Muscle layer of colon (tissue), 2 donors: Measurements from ENCODE around the gene SYNGR2.

Source experiments
- H3K27ac ChIP-seq: one replicate; pipeline ENCODE4 v1.7.0; 2013; ENCODE audit warnings: low read depth, mild to moderate bottlenecking, low read length, moderate library complexity
- H3K27me3 ChIP-seq, 2 donors: one replicate each; pipeline ENCODE4 v1.7.0; 2013; ENCODE audit warnings: low read length in 2 of 2, mild to moderate bottlenecking in 2 of 2; ENCODE audit not compliant: insufficient read depth in 2 of 2, control insufficient read depth in 1 of 2
- H3K36me3 ChIP-seq: one replicate; pipeline ENCODE4 v1.7.0; 2013; ENCODE audit warnings: mild to moderate bottlenecking, low read length; ENCODE audit not compliant: insufficient read depth
- H3K4me1 ChIP-seq: one replicate; pipeline ENCODE4 v1.7.0; 2013; ENCODE audit warnings: mild to moderate bottlenecking, low read length; ENCODE audit not compliant: insufficient read depth
- H3K4me3 ChIP-seq, 2 donors: one replicate each; pipeline ENCODE4 v1.7.0; 2013; ENCODE audit warnings: low read length in 2 of 2, low read depth in 1 of 2, mild to moderate bottlenecking in 1 of 2, moderate library complexity in 1 of 2
- H3K9ac ChIP-seq: one replicate; pipeline ENCODE4 v1.7.0; 2013; ENCODE audit warnings: low read length
- H3K9me3 ChIP-seq: one replicate; pipeline ENCODE4 v1.7.0; 2013; ENCODE audit warnings: mild to moderate bottlenecking, low read length
- donor health status: abdominal sarcoma.
- donor health status: Adenocarcinoma of cecum.

SYNGR2 gene

DNA sequence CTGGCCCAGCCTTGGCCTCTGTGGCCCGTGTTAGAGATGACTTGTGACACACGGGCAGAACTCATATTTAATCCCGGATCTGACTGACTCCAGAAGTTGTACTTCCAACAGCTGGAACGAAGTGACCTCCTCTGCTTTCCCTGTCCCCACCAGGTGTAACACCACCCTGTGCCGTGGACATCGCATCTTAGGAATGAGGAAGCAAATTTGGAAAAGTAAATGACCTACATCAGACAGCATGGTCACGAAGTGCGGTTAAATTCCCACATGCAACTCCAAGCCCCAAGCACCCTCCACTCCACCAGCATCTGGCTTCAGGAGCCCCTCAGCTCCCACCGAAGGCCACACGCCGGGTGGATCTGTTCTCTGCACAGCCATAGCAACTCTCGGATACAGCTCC, 15.5 kb downstream of the SYNGR2 start:
- no peak overlapping the region for H3K4me3 ChIP-seq
- H3K9ac ChIP-seq, result no peak overlapping the region
- H3K9me3 ChIP-seq, result no peaks in the 10 kb centered on the region
- no peaks in the 10 kb centered on the region for H3K36me3 ChIP-seq
- no peaks in the 10 kb centered on the region for H3K27me3 ChIP-seq
- peaks cover 42% of the 10 kb centered on the region for H3K4me1 ChIP-seq
- no peak overlapping the region for H3K27ac ChIP-seq

DNA sequence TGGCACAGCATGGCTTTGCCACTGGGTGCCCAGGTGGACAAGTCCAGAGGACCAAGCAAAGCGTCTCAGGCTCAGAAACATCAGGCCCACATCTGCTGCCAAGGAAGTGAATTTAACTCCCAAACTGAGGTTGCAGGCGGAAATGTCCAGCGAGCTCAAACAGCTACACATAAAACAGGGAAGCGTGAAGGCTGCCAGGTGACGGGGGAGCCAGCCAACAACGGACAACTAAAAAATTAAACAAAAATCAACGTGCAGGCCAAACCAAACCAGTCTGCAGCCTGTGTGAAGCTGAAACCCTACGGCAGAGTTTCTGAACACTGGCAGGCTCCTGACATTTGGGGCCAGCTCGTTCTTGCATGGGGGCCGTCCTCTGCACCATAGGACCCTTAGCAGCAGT, 16.0 kb downstream of the SYNGR2 start:
- Histone ChIP-seq H3K9ac (no peak overlapping the region), H3K4me3 (no peak overlapping the region), H3K27me3 (no peaks in the 10 kb centered on the region), H3K4me1 (peaks cover 39% of the 10 kb centered on the region), H3K9me3 (no peaks in the 10 kb centered on the region), H3K27ac (no peak overlapping the region), H3K36me3 (no peaks in the 10 kb centered on the region)

DNA sequence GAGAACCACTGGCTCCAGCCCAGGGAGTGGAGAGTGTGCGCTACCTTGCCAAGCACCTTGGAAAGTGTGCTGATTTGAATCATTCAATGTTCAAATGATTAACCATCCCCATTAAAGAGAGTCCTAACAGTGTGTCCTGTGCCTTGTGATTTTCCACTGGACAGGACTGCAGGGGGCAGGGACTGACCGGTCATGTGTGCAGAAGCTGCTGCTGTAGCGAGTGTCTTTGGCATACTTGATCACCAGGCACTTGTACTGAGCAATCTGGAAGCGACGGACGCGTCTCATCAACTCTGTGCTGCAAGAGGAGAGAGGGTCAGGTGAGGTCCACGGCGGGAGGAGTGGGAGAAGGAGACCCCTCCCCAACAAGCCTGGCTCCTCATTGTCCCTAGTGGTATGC, 16.5 kb downstream of the SYNGR2 start:
- H3K9me3 ChIP-seq, result no peaks in the 10 kb centered on the region
- H3K9ac ChIP-seq, result no peak overlapping the region
- peaks cover 34% of the 10 kb centered on the region for H3K4me1 ChIP-seq
- peak overlapping the region in 1 of 2 donors; percentile 16 for H3K4me3 ChIP-seq
- no peaks in the 10 kb centered on the region for H3K27me3 ChIP-seq
- H3K36me3 ChIP-seq, result no peaks in the 10 kb centered on the region
- no peak overlapping the region for H3K27ac ChIP-seq

DNA sequence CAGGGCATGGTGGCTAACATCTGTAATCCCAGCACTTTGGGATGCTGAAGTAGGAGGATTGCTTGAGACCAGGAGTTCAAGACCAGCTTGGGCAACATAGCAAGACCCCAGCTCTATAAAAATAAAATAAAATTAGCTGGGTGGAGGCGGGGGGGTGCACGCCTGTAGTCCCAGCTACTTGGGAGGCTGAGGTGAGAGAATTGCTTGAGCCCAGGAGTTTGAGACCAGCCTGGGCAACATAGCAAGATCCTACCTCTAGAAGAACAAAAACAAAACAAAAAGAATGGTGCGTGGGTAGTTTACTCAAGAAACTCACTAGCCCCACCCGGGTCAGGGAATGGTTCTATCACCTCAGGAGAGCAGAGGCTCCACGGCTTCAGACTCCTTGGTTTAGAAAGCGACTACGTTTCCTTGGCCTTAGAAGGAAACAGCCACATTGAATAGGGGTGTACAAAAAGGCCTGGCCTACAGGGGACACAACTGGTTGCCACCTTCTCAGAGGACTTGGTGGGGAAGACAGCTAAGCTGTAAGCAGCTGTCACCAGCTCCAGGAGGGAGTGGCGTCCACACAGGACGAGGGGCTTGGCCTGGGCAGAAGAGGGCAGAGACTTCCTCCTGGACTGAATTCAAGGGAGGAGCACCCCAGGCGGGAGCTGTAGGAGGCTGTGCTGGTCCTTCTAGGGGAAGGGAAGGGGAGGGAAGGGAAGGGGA, 17.8 kb downstream of the SYNGR2 start:
- Histone ChIP-seq H3K4me3 (no peak overlapping the region), H3K4me1 (peaks cover 23% of the 10 kb centered on the region), H3K27ac (no peak overlapping the region)

DNA sequence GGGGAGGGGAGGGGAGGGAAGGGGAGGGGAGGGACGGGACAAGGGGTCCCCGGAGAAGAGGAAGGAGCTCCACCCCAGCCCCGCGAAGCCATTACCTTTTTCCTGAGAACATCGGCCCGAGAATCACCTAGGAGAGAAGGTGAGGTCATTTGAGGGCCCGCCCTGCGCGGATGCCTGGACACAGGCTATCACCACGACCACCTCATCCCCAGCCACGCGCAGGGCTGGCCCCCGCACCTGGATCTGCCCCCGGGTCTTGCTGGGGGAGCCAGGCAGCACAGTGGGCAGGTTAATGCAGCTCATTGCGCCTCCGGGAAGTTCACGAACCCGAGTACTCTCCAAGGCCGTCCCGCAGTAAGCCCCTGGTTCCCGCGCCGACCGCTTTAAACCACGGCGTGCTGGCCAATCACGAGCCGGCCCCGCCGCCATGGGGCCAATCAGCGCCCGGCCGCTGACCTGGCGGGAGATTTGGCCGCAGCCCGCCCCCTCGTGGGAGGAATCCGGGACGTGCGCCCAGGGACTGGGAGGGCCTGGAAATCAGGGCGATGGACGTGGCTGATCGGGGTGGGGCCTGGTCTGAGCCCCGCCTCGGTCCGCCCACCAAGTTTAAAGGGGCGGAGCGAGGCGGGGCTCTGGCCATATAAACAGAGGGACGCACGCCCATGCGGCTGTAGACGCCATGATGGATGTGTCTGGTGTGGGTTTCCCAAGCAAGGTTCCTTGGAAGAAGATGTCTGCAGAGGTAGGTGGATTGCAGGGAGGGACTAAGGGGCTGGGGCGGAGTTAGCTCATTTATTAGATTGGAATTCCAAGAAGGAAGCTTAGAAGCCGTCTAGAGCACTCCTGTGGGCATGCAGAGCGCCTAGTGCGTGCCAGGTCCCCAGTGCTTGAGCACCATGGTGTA, 18.6 kb downstream of the SYNGR2 start, which contains the start of the genes AFMID and TK1:
AFMID (plus strand) TSS at position 671 of the 904 bp plus-strand sequence; CDS start at position 680, 9 bp downstream.
TK1 (minus strand) TSS at position 361 of the 904 bp plus-strand sequence; CDS start at position 303, 58 bp downstream.
- Histone ChIP-seq H3K27me3 (no peaks in the 10 kb centered on the region), H3K9me3 (no peaks in the 10 kb centered on the region), H3K4me1 (peaks cover 23% of the 10 kb centered on the region), H3K36me3 (no peaks in the 10 kb centered on the region), H3K9ac (no peak within 1 kb of the TSS), H3K27ac (no peak within 1 kb of the TSS), H3K4me3 (peak within 1 kb of the TSS; percentile 57 to 66)

More for the DNA sequence above, 17.8 kb downstream of the SYNGR2 start:
- Histone ChIP-seq H3K36me3 (no peaks in the 10 kb centered on the region), H3K9ac (no peak overlapping the region), H3K27me3 (no peaks in the 10 kb centered on the region), H3K9me3 (no peaks in the 10 kb centered on the region)

DNA sequence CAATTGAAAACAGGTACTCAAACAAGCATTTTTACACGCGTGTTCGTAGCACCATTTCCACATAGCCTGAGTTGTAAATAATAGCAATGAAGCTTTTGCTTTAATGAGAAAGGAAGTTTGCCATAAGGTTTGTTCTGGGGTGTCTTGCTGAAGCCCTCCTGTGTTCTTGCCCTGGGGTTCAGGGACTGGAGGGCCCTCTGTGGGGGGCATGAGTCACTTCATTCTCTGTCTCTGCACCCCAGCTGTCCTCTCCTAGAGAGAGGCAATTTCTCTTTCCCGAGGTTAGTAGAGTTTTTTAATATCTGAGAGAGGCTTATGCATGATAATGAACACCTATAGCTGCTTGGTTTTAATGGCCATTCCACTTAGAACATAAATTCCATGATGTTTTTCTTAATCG, 28.3 kb downstream of the SYNGR2 start:
- Histone ChIP-seq H3K9me3 (no peaks in the 10 kb centered on the region), H3K4me3 (no peak overlapping the region), H3K36me3 (no peaks in the 10 kb centered on the region), H3K9ac (no peak overlapping the region), H3K27ac (no peak overlapping the region), H3K4me1 (no peaks in the 10 kb centered on the region), H3K27me3 (no peaks in the 10 kb centered on the region)

DNA sequence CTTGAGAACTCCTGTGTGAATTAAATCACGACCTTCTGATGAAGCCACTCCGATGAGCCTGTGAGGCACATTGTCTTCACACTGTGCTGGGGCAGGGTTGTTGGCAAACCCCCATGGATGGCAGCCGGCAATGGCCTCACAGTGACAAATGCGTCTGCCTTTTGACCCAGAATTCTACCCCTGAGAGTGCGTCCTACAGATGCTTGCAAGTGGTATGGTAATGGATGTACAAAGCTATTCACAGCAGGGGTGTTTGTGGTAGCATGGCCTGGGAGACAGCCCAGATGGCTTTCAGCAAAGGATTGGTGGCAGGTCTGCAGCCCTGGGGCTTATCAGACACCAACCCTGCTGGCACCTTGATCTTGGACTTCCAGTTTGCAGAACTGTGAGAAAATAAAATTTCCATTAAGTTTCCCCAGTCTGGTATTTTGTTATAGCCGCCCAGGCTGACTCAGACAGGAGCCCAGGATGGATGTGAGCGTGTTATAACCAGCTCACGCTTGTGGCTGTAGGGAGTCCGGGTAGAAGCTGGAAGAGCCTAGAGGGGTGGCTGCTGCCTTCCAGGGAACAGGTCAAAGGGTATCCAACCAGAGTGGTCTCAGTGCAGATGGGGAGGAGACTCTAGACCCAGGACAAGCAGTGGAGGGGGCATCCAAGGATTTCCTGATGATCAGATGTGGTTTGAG, 28.9 kb downstream of the SYNGR2 start:
- H3K4me1 ChIP-seq, result no peaks in the 10 kb centered on the region
- no peak overlapping the region for H3K4me3 ChIP-seq
- no peak overlapping the region for H3K9ac ChIP-seq
- H3K27me3 ChIP-seq, result no peaks in the 10 kb centered on the region
- H3K27ac ChIP-seq, result no peak overlapping the region
- no peaks in the 10 kb centered on the region for H3K36me3 ChIP-seq
- no peaks in the 10 kb centered on the region for H3K9me3 ChIP-seq

DNA sequence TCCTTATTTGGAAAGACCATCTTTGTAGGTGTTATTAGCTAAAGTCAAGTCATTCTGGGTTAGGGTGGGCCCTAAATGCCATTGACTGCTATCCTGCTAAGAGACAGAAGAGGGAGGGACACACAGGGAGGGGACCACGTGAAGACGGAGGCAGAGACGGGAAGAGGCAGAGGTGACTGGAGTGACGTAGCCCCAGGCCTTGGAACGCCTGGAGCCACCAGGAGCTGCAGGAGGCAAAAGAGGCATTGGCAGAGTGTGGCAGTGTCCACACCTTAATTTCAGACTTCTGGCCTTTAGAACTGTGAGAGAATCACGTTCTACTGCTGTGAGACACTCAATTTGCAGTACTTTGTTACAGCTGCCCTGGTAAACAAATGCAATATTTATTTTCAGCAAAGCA, 32.1 kb downstream of the SYNGR2 start:
- no peak overlapping the region for H3K9ac ChIP-seq

DNA sequence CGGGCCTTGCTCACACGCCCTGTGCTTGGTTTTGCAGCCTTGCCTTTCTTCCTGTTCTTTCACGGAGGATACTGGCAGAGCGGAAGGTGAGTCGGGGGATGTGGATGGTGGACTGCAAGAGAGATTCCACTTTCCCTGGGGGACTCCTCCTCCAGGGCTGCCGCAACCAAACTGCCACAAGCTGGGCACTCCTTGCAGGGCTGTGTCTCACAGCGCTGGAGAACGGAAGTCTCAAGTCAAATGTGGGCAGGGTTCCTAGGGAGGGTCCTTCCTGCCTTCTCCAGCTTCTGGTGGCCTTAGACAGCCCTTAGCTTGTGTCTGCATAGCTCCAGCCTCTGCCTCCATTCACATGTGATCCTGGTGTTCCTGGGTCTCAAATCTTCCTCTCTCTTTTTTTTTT, 34.3 kb downstream of the SYNGR2 start:
- Histone ChIP-seq H3K4me3 (no peak overlapping the region), H3K9ac (no peak overlapping the region), H3K27ac (no peak overlapping the region), H3K9me3 (no peaks in the 10 kb centered on the region), H3K27me3 (no peaks in the 10 kb centered on the region), H3K4me1 (no peaks in the 10 kb centered on the region), H3K36me3 (no peaks in the 10 kb centered on the region)

More for the DNA sequence above, 32.1 kb downstream of the SYNGR2 start:
- no peaks in the 10 kb centered on the region for H3K9me3 ChIP-seq
- no peaks in the 10 kb centered on the region for H3K27me3 ChIP-seq
- no peak overlapping the region for H3K27ac ChIP-seq
- H3K4me3 ChIP-seq, result no peak overlapping the region
- H3K4me1 ChIP-seq, result no peaks in the 10 kb centered on the region
- no peaks in the 10 kb centered on the region for H3K36me3 ChIP-seq

DNA sequence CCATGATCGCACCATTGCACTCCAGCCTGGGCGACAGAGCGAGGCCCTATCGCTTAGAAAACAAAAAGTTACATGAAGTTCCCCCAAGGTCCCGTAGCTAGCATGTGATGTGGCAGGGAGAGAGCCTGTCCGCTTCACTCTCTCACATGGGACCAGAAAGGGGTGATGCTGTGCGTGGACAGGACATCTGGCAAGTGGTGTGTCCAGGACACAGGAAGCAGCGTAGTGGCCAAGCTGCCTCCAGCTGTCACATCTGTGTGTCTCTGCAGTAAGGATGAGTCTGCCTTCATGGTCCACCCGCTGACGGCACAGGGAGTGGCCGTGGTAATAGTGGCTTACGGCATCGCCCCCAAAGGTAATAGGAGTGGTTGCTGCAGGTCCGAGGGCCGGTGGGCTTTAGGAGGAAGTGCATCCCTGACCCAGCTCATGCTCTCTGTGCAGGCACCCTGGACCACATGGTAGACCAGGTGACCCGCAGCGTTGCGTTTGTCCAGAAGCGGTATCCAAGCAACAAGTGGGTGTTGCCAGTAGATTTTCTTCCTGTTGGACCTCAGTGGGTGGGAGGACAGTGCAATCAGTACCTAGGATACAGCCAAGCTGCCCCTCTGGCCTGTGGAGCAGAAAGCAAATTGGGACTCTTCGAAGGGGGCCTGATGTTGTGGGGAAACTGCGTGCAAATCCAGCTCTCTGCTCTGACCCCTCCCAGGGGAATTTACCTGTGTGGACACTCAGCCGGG, 36.2 kb downstream of the SYNGR2 start:
- no peaks in the 10 kb centered on the region for H3K36me3 ChIP-seq
- no peaks in the 10 kb centered on the region for H3K27me3 ChIP-seq
- H3K27ac ChIP-seq, result no peak overlapping the region
- H3K4me1 ChIP-seq, result no peaks in the 10 kb centered on the region
- H3K9me3 ChIP-seq, result no peaks in the 10 kb centered on the region
- no peak overlapping the region for H3K4me3 ChIP-seq
- no peak overlapping the region for H3K9ac ChIP-seq
